GM12891 (cell line): ENCODE measurements around the gene ANKS1B.
A peak's percentile ranks its signal among the peaks of the same experiment; 100 is the strongest.

Source experiments
- DNase-seq: peaks from one replicate; pipeline ENCODE4 v3.0.0; 2011; ENCODE audit warnings: low spot score; ENCODE audit not compliant: insufficient read length
- FAIRE-seq: peaks from 2 replicates; lab custom pipeline; 2011; peaks lifted over from hg19 to GRCh38; lab: Jason Lieb, UNC
- PAX5 ChIP-seq: IDR thresholded peaks from 2 replicates; pipeline ENCODE4 v1.6.1; 2011; ENCODE audit warnings: low read length, moderate library complexity, mild to moderate bottlenecking; ENCODE audit not compliant: insufficient read depth, severe bottlenecking
- POLR2A ChIP-seq: IDR thresholded peaks from 2 replicates; pipeline ENCODE4 v1.6.1; 2011; ENCODE audit warnings: low read depth, low read length, control low read depth
- POLR2AphosphoS5 ChIP-seq: IDR thresholded peaks from 2 replicates; pipeline ENCODE4 v1.6.1; 2011; ENCODE audit warnings: low read depth, low read length, control low read depth
- POU2F2 ChIP-seq: IDR thresholded peaks from 2 replicates; pipeline ENCODE4 v1.6.1; 2011; ENCODE audit warnings: low read depth, mild to moderate bottlenecking, control low read depth, low read length, moderate library complexity
- SPI1 ChIP-seq: IDR thresholded peaks from 2 replicates; pipeline ENCODE4 v1.6.1; 2011; ENCODE audit warnings: low read depth, low read length, control low read depth
- TAF1 ChIP-seq: IDR thresholded peaks from 2 replicates; pipeline ENCODE4 v1.6.1; 2011; ENCODE audit warnings: low read depth, low read length, control low read depth

ANKS1B gene

DNA sequence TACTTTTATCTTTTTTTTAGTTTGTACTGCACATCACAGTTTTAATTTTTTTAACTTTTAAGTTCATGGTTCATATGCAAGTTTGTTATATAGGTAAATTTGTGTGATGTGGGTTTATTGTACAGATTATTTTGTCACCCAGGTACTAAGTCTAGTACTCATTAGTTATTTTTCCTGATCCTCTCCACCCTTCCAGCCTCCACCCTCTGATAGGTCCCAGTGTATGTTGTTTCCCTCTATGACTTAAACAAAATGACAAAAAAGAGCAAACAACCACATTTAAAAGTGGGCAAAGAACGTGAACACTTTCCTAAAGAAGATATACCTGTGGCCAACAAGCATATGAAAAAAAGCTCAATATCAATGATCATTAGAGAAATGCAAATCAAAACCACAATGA lies 273.5 kb downstream of the ANKS1B start:
- TF ChIP-seq SPI1 = no peak
- TF ChIP-seq POU2F2 = no peak
- no peak for TF ChIP-seq POLR2AphosphoS5
- no peak for TF ChIP-seq PAX5
- no peak for TF ChIP-seq POLR2A
- no peak for TF ChIP-seq TAF1
- no peak for FAIRE-seq

DNA sequence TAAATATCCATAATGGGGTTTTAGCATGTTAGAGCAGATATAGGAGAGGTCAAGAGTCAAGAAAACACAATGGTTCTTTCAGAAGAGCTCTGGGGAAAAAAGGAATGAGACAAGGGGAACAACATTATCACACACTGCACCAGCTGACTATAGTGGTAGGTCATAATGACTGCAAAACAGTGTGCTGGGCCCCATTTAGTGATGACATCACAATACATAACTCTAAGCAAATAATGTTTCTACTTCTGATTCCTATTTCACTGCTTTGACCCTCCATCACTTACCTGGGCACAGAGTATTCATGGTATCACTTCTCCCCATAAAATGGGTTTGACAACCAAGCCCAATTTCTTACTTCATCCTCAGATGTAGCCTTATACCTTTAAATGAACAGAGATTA lies 275.1 kb downstream of the ANKS1B start:
- no peak for TF ChIP-seq POU2F2
- TF ChIP-seq POLR2A = no peak
- TF ChIP-seq POLR2AphosphoS5 = no peak
- no peak for TF ChIP-seq TAF1
- TF ChIP-seq PAX5 = no peak
- TF ChIP-seq SPI1 = no peak
- no peak for FAIRE-seq
- DNase-seq = no peak

More for the DNA sequence above, 273.5 kb downstream of the ANKS1B start:
- DNase-seq = no peak

DNA sequence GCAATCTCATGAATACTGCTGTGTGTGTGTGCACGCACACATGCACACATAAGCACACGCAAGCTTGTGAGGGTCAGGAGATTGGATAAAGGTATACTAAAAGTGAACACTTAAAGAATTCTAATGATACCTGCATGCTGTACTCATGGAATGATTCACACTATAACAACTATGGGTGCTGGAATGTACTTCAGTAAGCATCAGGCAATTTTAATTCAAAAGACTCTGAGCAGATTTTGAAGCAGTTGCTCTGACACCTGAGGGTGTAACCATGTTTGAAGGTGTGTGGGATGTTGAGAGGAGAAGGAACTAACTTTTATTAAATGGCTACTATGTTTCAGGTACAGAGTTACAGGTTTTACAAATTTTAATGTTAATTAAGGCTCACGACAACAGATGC lies 275.6 kb downstream of the ANKS1B start:
- no peak for TF ChIP-seq POLR2A
- no peak for TF ChIP-seq TAF1
- DNase-seq (no peak), FAIRE-seq (no peak)

DNA sequence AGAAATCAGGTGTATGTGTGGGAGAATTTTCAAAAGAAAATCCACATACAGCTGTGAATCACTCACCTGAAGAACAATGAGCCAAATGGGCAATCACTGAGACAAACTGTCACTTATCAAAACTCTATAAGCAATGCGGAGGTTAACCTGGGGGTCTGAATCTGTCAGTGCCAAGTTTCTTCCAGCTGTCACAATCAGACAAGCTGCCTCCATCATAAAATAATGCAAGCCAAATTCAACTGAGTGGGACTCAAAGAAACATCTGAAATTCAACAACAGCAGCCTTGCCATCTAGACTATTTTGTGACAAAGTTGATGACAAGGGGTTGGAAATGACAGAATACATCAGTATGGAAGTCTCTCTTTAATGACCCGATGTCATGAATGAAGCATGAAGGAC lies 276.9 kb downstream of the ANKS1B start:
- DNase-seq (no peak), FAIRE-seq (no peak)
- TF ChIP-seq PAX5 (no peak), SPI1 (no peak), POU2F2 (no peak), TAF1 (no peak), POLR2A (no peak), POLR2AphosphoS5 (no peak)

DNA sequence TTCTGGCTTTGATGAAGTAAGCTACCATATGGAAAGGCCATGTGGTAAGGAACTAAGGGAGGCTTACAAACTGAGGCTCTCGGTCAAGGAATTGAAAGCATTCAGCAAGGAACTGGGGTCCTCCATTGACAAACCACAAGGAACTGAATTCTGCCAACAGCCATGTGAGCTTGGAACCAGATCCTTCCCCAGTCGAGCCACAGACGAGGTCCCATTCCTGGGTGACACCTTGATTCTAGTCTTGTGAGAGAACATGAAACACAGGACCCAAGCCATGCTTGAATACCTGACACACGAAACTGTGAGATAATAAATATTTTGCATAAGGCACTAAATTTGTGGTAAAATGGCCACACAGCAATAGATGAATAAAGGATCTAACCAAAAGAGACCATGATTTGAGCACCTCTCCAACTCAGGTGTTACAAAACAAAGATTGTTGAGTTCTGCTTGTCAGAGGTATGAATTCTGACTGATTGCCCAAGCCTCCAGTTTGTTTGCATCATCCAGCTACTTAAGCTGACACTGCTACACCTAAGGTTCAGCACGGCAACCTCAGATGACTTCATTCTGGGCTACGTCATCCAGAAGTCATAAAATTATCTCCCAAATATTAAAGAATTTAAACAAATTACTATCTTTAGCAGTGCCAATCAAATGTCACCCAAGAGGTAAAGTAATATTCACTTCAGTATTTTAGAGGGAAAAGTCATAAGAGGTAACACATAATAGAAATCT lies 277.8 kb downstream of the ANKS1B start:
- FAIRE-seq = no peak
- TF ChIP-seq PAX5 = no peak
- TF ChIP-seq POLR2A = no peak
- TF ChIP-seq TAF1 = no peak
- TF ChIP-seq SPI1 = no peak
- TF ChIP-seq POU2F2 = no peak
- no peak for TF ChIP-seq POLR2AphosphoS5

DNA sequence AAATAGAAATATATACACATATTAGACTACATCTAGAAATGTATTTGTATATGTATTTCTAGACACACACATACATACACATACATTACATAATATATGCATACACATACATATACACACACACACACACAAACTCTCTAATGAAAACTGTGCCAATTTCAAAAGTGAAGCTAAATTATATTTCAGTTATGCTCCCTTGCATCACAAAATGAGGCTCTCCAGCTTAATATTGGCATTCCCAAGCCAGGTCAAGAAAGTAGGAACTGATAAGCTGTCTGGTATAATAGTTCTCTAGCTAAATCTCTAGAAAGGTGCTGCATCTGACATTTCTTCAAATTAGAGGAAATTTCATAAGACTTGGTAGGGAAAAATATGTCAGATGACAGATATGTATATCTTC lies 280.3 kb downstream of the ANKS1B start:
- FAIRE-seq = no peak
- no peak for TF ChIP-seq TAF1
- no peak for TF ChIP-seq SPI1
- no peak for DNase-seq

More for the DNA sequence above, 277.8 kb downstream of the ANKS1B start:
- no peak for DNase-seq

DNA sequence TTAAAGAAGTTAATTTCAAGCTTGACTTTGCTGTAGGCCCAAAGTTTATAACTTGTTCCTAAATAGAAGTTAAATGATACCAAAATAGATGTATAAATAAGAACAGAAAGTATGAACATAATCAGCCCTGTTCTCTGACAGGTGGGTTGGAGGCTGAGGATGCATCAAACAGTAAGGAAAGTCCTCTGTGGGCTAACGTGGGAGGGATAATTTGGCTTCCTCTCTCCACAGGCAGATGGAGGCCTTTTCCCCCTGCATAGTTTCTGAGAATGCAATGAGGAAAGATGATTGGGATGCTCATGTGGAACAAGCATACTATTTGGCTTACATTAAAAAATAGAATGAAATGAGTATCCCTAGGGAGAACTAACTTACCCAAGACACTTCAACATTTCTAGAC lies 280.7 kb downstream of the ANKS1B start:
- DNase-seq = no peak
- no peak for TF ChIP-seq SPI1
- no peak for TF ChIP-seq POLR2A
- TF ChIP-seq PAX5 = no peak
- no peak for TF ChIP-seq TAF1
- no peak for TF ChIP-seq POLR2AphosphoS5
- TF ChIP-seq POU2F2 = no peak
- FAIRE-seq = no peak

DNA sequence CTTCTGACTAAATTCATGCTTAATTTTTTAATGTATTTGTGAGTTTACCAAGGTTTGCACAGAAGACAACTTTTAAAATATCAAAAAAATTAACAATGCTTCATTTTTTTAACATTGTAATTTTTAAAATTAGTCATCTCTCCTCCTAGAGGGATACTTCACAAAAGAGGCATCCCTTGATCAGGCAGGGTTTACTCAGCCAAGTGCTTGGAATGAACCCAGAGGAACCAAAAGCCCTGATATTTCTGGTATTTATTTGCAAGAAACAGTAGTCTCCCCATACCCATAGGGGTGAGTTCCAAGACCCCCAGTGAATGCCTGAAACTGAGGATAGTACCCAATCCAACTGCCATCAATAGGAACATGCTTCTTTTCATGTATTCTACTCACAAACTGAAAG lies 284.7 kb downstream of the ANKS1B start:
- no peak for FAIRE-seq
- TF ChIP-seq POLR2AphosphoS5 = no peak
- TF ChIP-seq PAX5 = no peak
- no peak for TF ChIP-seq TAF1
- no peak for TF ChIP-seq POU2F2
- TF ChIP-seq SPI1 = no peak
- no peak for TF ChIP-seq POLR2A

DNA sequence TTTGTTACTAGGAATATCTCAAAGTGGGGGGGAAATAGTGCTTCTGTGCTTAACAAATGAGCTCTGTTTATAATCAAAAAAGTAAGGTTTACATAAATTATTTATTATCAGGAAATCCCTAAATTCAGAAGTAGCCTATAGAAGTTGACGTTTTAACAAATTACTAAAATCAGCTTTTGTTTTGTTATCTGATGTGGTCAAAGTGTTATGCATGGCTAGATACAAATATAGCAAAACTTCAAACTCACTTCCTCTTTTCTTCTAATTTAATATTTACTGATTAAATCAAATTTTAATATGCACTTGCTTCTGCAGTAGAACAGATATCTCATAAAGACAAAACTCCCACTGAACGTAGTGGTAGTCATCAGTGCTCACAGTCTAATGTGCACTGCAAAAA lies 289.7 kb downstream of the ANKS1B start:
- TF ChIP-seq SPI1 (peak; percentile 63; the same call in 1 of the 2 replicates), PAX5 (no peak)
- no peak for FAIRE-seq
- no peak for DNase-seq

More for the DNA sequence above, 284.7 kb downstream of the ANKS1B start:
- no peak for DNase-seq

DNA sequence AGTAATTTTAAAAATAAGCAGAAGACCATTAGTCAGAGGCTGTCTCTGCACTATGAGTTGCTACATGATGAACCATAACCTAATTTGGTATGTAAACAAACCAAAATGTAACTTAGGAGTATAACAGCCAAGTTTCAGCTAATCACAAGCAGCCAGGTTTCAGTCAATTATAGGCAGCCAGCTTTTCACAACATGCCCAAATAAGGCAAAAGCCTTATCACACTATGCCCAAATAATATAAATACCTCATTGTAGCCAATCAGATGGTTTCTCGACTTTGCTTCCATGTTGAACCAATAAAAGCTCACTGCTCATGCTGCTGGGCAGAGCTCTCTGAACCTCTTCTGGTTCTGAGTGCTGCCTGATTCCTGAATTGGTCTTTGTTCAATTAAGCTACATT lies 298.6 kb downstream of the ANKS1B start:
- FAIRE-seq = no peak
- TF ChIP-seq POU2F2 (no peak), PAX5 (no peak), TAF1 (no peak), SPI1 (no peak), POLR2AphosphoS5 (no peak), POLR2A (no peak)

More for the DNA sequence above, 298.6 kb downstream of the ANKS1B start:
- DNase-seq = no peak
